Activated T-helper 1 cell treated with anti-CD3 and anti-CD28 coated beads, Interleukin-12 subunit alpha, Interleukin-12 subunit beta, Interleukin-2, Interleukin-4 antibody, amounts not matched to agents 30 ng/mL and 10 ng/mL and 1 ng/mL, durations not matched to agents 14 hours and 24 hours and 36 hours (primary cell): ENCODE data around the gene SLC5A5. TPM values are rescaled to one million over a fixed set of nuclear protein-coding genes. Genes with fewer than 3 reads are reported as not detected.

Experiments used
- DNase-seq: peaks from one replicate; pipeline ENCODE4 v3.0.0; 2021; ENCODE audit warnings: low spot score
- H3K27ac Mint-ChIP-seq: one replicate; pipeline ENCODE4 v1.8.0; 2021; ENCODE audit warnings: mild to moderate bottlenecking, mixed read lengths
- H3K27me3 Mint-ChIP-seq: one replicate; pipeline ENCODE4 v1.8.0; 2022; ENCODE audit warnings: mild to moderate bottlenecking, moderate library complexity, mixed read lengths; ENCODE audit not compliant: insufficient read depth
- H3K36me3 Mint-ChIP-seq: one replicate; pipeline ENCODE4 v1.8.0; 2021; ENCODE audit warnings: low read depth, mixed read lengths
- H3K4me1 Mint-ChIP-seq: one replicate; pipeline ENCODE4 v1.8.0; 2021; ENCODE audit warnings: low read depth, mixed read lengths
- H3K4me3 Mint-ChIP-seq: one replicate; pipeline ENCODE4 v1.8.0; 2021; ENCODE audit warnings: mild to moderate bottlenecking, moderate library complexity, mixed read lengths
- H3K9me3 Mint-ChIP-seq: one replicate; pipeline ENCODE4 v1.8.0; 2021; ENCODE audit warnings: mixed read lengths
- intact Hi-C: fragments of 100-400 bp; cut with micrococcal nuclease; formaldehyde crosslinking; loops from one replicate; pipeline ENCODE4 v1.15.1; 2024
- total RNA-seq: library from RNA; stranded (reverse); gene quantifications from 2 replicates; pipeline ENCODE4 v1.2.3, GENCODE V29; 2022

SLC5A5 gene
- total RNA-seq, 1 donor from 2014 or later: 1.1 TPM

DNA sequence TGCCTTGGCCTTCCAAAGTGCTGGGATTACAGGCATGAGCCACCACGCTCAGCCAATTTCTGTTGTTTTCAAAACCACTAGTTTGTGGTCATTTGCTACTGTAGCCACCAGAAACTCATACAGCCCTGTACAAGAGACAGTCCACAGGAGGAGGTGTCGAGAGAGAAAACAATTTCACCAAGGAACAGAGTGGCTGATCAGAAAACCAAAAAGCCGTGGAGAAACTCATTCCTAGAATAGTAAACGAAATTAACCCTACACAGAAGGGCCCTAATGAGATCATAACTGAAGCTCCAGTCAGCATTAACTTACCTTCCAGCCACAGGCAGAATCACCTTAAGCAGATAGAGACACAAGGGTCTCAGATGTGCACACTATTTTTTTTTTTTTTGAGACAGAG lies 57.3 kb downstream of the SLC5A5 start:
- Mint-ChIP-seq H3K4me1 (peaks cover 21% of the 10 kb centered on the region), H3K4me3 (no peak overlapping the region), H3K27ac (no peak overlapping the region), H3K36me3 (no peaks in the 10 kb centered on the region), H3K27me3 (no peaks in the 10 kb centered on the region), H3K9me3 (no peaks in the 10 kb centered on the region)
- DNase-seq: no peak
- intact Hi-C loops: no loop called here

DNA sequence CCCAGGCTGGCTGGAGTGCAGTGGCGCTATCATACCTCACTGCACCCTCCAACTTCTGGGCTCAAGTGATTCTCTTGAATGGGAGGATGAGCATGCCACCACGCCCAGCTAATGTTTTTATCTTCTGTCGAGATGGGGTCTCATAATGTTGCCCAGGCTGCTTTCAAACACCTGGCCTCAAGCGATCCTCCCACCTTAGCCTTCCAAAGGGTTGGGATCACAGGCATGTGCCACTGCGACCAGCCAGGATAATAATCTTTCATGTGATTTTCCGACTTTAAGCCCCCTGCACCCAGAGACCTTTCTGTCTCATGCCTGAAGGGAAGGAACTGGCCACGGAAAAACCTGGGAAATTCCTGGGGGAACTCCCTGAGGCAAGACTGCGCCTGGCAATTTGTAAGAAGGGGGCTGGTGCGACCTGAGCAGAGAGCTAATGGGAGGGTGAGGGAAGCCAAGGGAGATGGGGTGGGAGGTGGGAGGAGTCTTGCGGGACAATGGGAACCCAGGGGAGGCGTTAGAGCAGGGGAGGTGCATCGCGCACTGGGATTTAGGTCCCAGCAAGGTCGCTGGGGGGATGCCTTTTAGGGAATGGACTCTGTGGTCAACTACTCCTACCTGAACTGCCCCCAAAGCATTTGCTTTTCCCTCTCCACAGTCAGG lies 59.9 kb downstream of the SLC5A5 start:
- no peaks in the 10 kb centered on the region for H3K27me3 Mint-ChIP-seq
- intact Hi-C loops: loop anchor here (1.0 to 5.0 kb wide), 5 partner anchors 15 to 986 kb away; partner anchors contain the start of genes COPE, DDX49 and RPL18A
- H3K4me1 Mint-ChIP-seq: peaks cover 21% of the 10 kb centered on the region
- DNase-seq: no peak
- H3K9me3 Mint-ChIP-seq: no peaks in the 10 kb centered on the region
- peaks cover 2% of the 10 kb centered on the region for H3K36me3 Mint-ChIP-seq
- peak overlapping the region; percentile 68 for H3K4me3 Mint-ChIP-seq
- no peak overlapping the region for H3K27ac Mint-ChIP-seq

DNA sequence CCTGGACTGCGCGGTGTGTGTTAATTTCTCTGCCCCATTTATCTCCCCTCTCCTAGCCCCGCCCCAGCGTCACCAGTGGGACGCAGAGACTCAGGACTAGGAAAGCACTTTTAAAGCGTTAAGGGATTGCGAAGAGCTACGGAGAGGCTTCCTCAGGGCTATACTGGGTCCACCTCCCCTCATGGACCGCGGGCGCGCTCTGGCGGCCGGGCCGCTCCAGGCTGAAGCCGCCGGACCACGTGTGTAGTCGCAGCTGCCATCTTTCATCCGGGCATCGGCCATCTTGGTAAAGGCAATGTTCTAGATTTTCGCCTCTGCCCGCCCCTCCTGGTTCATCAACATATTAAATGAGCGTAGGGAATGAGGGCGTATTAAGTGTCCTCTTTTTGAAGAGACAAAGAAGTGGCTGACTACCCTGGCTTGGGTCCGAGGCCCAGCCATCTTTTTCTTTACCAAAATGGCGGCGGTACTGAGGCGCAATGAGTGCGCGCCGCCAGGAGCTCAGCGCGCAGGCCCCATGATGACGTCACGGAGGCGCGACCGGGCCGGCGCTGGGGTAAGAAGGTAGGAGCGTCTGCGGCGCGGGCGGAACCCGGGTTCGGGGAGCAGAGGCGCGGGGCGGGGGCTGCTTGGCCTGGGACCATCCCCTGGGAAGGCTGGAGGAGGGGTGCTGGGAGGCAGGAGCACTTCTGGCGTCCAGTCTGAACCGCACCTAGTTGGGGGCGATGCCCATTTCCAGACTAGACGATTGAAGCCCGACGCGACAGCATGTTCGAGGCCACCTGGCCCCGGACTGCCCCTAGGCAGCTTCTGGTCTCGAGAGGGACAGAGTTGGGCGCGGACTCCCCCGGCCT lies 61.0 kb downstream of the SLC5A5 start, which contains the start of gene CCDC124:
TSS of gene CCDC124 (plus strand) at position 531 of the 854 bp plus-strand sequence. CDS start 3,406 bp downstream, outside the sequence.
- peak within 1 kb of the TSS; percentile 87 for H3K4me3 Mint-ChIP-seq
- DNase-seq: peak; percentile 89
- H3K9me3 Mint-ChIP-seq: no peaks in the 10 kb centered on the region
- intact Hi-C loops: loop anchor here (1.0 to 5.0 kb wide), 5 partner anchors 14 to 985 kb away; partner anchors contain the start of genes COPE, DDX49 and RPL18A
- H3K27me3 Mint-ChIP-seq: no peaks in the 10 kb centered on the region
- peaks cover 2% of the 10 kb centered on the region for H3K36me3 Mint-ChIP-seq
- peaks cover 21% of the 10 kb centered on the region for H3K4me1 Mint-ChIP-seq
- H3K27ac Mint-ChIP-seq: peak within 1 kb of the TSS; percentile 82

GRCh38 chr19:17933414-17934129 lies 61.8 kb downstream of the SLC5A5 start:
- DNase-seq: no peak
- Mint-ChIP-seq H3K36me3 (peaks cover 2% of the 10 kb centered on the region), H3K9me3 (no peaks in the 10 kb centered on the region), H3K4me3 (peak overlapping the region; percentile 87), H3K27ac (peak overlapping the region; percentile 82), H3K27me3 (no peaks in the 10 kb centered on the region), H3K4me1 (peaks cover 21% of the 10 kb centered on the region)
- intact Hi-C loops: loop anchor here (2.0 to 5.0 kb wide), 2 partner anchors 13 to 984 kb away; partner anchors contain the start of genes COPE and DDX49

GRCh38 chr19:17936379-17936778 lies 64.6 kb downstream of the SLC5A5 start:
- Mint-ChIP-seq H3K36me3 (peaks cover 5% of the 10 kb centered on the region), H3K4me1 (peaks cover 20% of the 10 kb centered on the region), H3K4me3 (no peak overlapping the region), H3K27ac (no peak overlapping the region), H3K9me3 (no peaks in the 10 kb centered on the region), H3K27me3 (peaks cover 2% of the 10 kb centered on the region)
- intact Hi-C loops: no loop called here
- no peak for DNase-seq

DNA sequence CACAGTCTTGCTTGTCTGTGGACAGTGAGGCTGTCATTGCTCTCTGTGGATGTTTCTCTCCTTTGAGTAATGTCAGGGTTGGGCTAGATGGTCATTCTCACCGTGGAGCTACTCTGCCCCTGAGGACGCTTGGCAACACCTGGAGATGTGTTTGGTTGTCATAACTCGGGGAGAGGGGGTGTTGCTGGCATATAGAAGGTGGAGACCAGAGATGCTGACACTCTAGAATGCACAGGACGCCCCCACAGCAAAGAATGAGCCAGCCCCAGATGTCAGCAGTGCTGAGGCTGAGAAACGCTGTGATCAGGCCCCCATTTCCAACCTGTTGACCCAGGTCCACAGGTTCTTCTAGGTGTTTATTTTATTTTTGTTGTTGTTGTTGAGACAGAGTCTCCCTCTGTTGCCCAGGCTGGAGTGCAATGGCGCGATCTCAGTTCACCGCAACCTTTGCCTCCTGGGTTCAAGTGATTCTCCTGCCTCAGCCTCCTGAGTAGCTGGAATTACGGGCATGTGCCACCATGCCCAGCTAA lies 65.7 kb downstream of the SLC5A5 start:
- no peak for DNase-seq
- no peak overlapping the region for H3K27ac Mint-ChIP-seq
- H3K4me3 Mint-ChIP-seq: no peak overlapping the region
- H3K36me3 Mint-ChIP-seq: peaks cover 5% of the 10 kb centered on the region
- intact Hi-C loops: no loop called here
- no peaks in the 10 kb centered on the region for H3K9me3 Mint-ChIP-seq
- peaks cover 10% of the 10 kb centered on the region for H3K4me1 Mint-ChIP-seq
- H3K27me3 Mint-ChIP-seq: peaks cover 2% of the 10 kb centered on the region

GRCh38 chr19:17938092-17938845 lies 66.5 kb downstream of the SLC5A5 start:
- Mint-ChIP-seq H3K4me3 (no peak overlapping the region), H3K27ac (no peak overlapping the region), H3K36me3 (peaks cover 5% of the 10 kb centered on the region), H3K27me3 (peaks cover 2% of the 10 kb centered on the region), H3K9me3 (no peaks in the 10 kb centered on the region), H3K4me1 (peaks cover 8% of the 10 kb centered on the region)
- DNase-seq: peak; percentile 71
- intact Hi-C loops: loop anchor here (1.0 kb wide), 3 partner anchors 9 to 120 kb away; no protein-coding TSS in a partner anchor

- Mint-ChIP-seq H3K4me3 (no peak overlapping the region), H3K9me3 (no peaks in the 10 kb centered on the region), H3K27me3 (peaks cover 2% of the 10 kb centered on the region), H3K36me3 (peaks cover 7% of the 10 kb centered on the region), H3K4me1 (peaks cover 15% of the 10 kb centered on the region), H3K27ac (no peak overlapping the region)
- intact Hi-C loops: loop anchor here (10.0 kb wide), 1 partner anchor 213 kb away; the partner anchor contains the start of gene PIK3R2
- DNase-seq: no peak
Observed at GRCh38 chr19:17942181-17942580, 70.4 kb downstream of the SLC5A5 start.

- no peaks in the 10 kb centered on the region for H3K9me3 Mint-ChIP-seq
- peaks cover 19% of the 10 kb centered on the region for H3K4me1 Mint-ChIP-seq
- peaks cover 2% of the 10 kb centered on the region for H3K27me3 Mint-ChIP-seq
- H3K4me3 Mint-ChIP-seq: no peak overlapping the region
- intact Hi-C loops: loop anchor here (10.0 kb wide), 1 partner anchor 212 kb away; the partner anchor contains the start of gene PIK3R2
- H3K27ac Mint-ChIP-seq: no peak overlapping the region
- H3K36me3 Mint-ChIP-seq: peaks cover 7% of the 10 kb centered on the region
- DNase-seq: no peak
Observed at GRCh38 chr19:17942582-17943273, 71.0 kb downstream of the SLC5A5 start.

- Mint-ChIP-seq H3K4me1 (peaks cover 21% of the 10 kb centered on the region), H3K36me3 (peaks cover 7% of the 10 kb centered on the region), H3K9me3 (no peaks in the 10 kb centered on the region), H3K4me3 (no peak overlapping the region), H3K27ac (no peak overlapping the region), H3K27me3 (peaks cover 2% of the 10 kb centered on the region)
- no peak for DNase-seq
- intact Hi-C loops: loop anchor here (10.0 kb wide), 1 partner anchor 211 kb away; the partner anchor contains the start of gene PIK3R2
Observed at GRCh38 chr19:17943274-17944221, 71.8 kb downstream of the SLC5A5 start.
